Upper lobe of left lung (tissue), 6 donors: Measurements from ENCODE around the gene ZNF207. TPM values are rescaled to one million over a fixed set of nuclear protein-coding genes. Genes with fewer than 3 reads are reported as not detected.
"Not testable (repeated sequence)": the region's sequence is repeated elsewhere in the genome, so short reads cannot be mapped to it uniquely, and the experiment has no call there.

Experiments
- ATAC-seq, 2 donors: fragments of 200-7000 bp; cut with Tn5 transposase; one replicate each; pipeline ENCODE4 v1.9.1; 2022; ENCODE audit warnings: mild to moderate bottlenecking in 2 of 2, moderate library complexity in 2 of 2; ENCODE audit not compliant: low FRiP score in 2 of 2
- DNase-seq, 2 donors: peaks; one replicate each; pipeline ENCODE4 v3.0.0-alpha.2; 2019 to 2020
- H3K27ac ChIP-seq, 4 donors: fragments of 200-600 bp; sonication (generic); one replicate each; pipeline ENCODE4 v1.5.1; 2016 to 2019
- H3K27me3 ChIP-seq, 4 donors: fragments of 200-600 bp; sonication (generic); one replicate each; pipeline ENCODE4 v1.5.1; 2017 to 2019
- H3K36me3 ChIP-seq, 4 donors: fragments of 200-600 bp; sonication (generic); one replicate each; pipeline ENCODE4 v1.5.1; 2016 to 2019
- H3K4me1 ChIP-seq, 4 donors: fragments of 200-600 bp; sonication (generic); one replicate each; pipeline ENCODE4 v1.5.1; 2018 to 2019
- H3K4me3 ChIP-seq, 4 donors: fragments of 200-600 bp; sonication (generic); one replicate each; pipeline ENCODE4 v1.5.1; 2017 to 2019; ENCODE audit warnings: mild to moderate bottlenecking in 2 of 4, moderate library complexity in 1 of 4
- H3K9me3 ChIP-seq, 4 donors: fragments of 200-600 bp; sonication (generic); one replicate each; pipeline ENCODE4 v1.5.1; 2018 to 2019
- EP300 ChIP-seq, 4 donors: sonication (generic); formaldehyde crosslinking; IDR thresholded peaks; one replicate each; pipeline ENCODE4 v1.5.1; 2017; ENCODE audit warnings: antibody characterized with exemption in 4 of 4, control low read depth in 2 of 4
- POLR2A ChIP-seq, 4 donors: fragments of 450-650 bp; IDR thresholded peaks; one replicate each; pipeline ENCODE4 v1.5.1; 2016 to 2017; ENCODE audit warnings: antibody characterized with exemption in 4 of 4, mild to moderate bottlenecking in 2 of 4
- POLR2AphosphoS5 ChIP-seq, 2 donors: sonication (generic); formaldehyde crosslinking; IDR thresholded peaks; one replicate each; pipeline ENCODE4 v1.5.1; 2017; ENCODE audit warnings: antibody characterized with exemption in 2 of 2
- WGBS, 2 donors: methylation state at CpG; one replicate each; pipeline ENCODE4 v1.1.5; 2017 to 2018; 5-methylcytosine and 5-hydroxymethylcytosine counted together
- total RNA-seq, 6 donors: library from RNA; depleted of rRNA in 4 of 6; stranded (reverse); fragments of >200 nt in 4 of 6; gene quantifications; one replicate each; pipeline versions ENCODE4 v1.1.0 to v1.2.1, GENCODE V29; 2016 to 2021
- TF ChIP-seq, protein P1 (sequence below), 6 experiments: fragments of 450-650 bp in 4 of 6; fragments of 200-600 bp in 2 of 6; sonication (generic) in 2 of 6; IDR thresholded peaks; one replicate each; pipeline ENCODE4 v1.5.1; 2016 to 2019; ENCODE audit warnings: antibody characterized with exemption in 6 of 6
- donor health status: DM: no; HTN: no; CAD: no; lungs with moderate emphysema.
- donor health status: DM: no; HTN: yes; CAD: no; lungs with severe emphysema.

The ZNF207 gene
- total RNA-seq, 6 donors from 2014 or later = 102 to 159 (median 129) TPM

DNA sequence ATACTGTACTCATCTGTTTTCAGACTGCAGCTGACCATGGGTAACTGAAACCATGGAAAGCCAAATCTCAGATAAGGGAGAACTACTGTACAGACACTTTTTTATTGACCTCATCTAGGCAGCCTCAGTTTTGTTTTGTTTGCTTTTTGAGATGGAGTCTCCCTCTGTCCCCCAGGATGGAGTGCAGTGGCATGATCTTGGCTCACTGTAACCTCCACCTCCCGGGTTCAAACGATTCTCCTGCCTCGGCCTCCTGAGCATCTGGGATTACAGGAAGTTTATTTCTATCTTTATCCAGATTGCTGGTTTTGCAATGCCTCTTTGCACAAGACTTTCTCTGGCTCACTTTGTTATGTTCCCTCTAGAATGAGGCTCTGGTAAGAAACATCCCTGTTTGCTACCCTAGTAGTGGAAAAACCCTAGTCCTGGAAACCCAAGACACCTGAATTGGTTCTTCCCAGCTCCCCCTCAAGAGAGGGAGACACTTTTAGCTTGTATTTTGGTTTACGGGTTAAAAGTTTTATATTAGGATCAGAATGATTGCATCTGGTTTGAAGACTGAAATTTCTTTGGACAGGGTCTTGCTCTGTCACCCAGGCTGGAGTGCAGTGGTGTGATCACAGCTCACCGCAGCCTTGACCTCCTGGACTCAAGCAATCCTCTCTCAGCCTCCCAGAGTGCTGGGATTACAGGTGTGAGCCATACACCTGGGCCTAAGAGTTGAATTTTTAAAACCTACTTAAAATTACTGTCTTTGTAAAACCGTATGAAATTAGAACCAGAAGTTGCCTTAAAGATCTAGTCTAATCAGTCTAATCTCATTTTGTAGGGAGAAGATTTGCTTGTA is 38.9 kb downstream of the ZNF207 start:
- peaks cover 0 to 9% (median 0%) of the 10 kb centered on the region in 4 donors for H3K36me3 ChIP-seq
- ATAC-seq (no peak), DNase-seq (no peak)
- TF ChIP-seq, protein P1, sequence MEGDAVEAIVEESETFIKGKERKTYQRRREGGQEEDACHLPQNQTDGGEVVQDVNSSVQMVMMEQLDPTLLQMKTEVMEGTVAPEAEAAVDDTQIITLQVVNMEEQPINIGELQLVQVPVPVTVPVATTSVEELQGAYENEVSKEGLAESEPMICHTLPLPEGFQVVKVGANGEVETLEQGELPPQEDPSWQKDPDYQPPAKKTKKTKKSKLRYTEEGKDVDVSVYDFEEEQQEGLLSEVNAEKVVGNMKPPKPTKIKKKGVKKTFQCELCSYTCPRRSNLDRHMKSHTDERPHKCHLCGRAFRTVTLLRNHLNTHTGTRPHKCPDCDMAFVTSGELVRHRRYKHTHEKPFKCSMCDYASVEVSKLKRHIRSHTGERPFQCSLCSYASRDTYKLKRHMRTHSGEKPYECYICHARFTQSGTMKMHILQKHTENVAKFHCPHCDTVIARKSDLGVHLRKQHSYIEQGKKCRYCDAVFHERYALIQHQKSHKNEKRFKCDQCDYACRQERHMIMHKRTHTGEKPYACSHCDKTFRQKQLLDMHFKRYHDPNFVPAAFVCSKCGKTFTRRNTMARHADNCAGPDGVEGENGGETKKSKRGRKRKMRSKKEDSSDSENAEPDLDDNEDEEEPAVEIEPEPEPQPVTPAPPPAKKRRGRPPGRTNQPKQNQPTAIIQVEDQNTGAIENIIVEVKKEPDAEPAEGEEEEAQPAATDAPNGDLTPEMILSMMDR (IDR thresholded peaks at IDR 0.05) = no peak
- TF ChIP-seq POLR2AphosphoS5 (IDR thresholded peaks at IDR 0.05) (no peak), EP300 (IDR thresholded peaks at IDR 0.05) (no peak), POLR2A (IDR thresholded peaks at IDR 0.05) (no peak)
- no peak overlapping the region for H3K4me3 ChIP-seq
- H3K27ac ChIP-seq = no peak overlapping the region
- no peaks in the 10 kb centered on the region for H3K9me3 ChIP-seq
- H3K4me1 ChIP-seq = no peaks in the 10 kb centered on the region
- 82 to 94% methylated on average over 6 of the region's 6 CpGs for WGBS, 2 donors
- H3K27me3 ChIP-seq = no peaks in the 10 kb centered on the region

- H3K4me3 ChIP-seq = no peak overlapping the region
- H3K27me3 ChIP-seq = no peaks in the 10 kb centered on the region
- WGBS, 2 donors = 88 to 94% methylated on average over 5 of the region's 5 CpGs
- ATAC-seq = no peak
- no peaks in the 10 kb centered on the region for H3K9me3 ChIP-seq
- DNase-seq = peak in 1 of 2 donors; percentile 33
- TF ChIP-seq, protein P1 (IDR thresholded peaks at IDR 0.05) = no peak
- TF ChIP-seq POLR2AphosphoS5 (IDR thresholded peaks at IDR 0.05) (no peak), EP300 (IDR thresholded peaks at IDR 0.05) (no peak), POLR2A (IDR thresholded peaks at IDR 0.05) (no peak)
- H3K36me3 ChIP-seq = no peaks in the 10 kb centered on the region
- no peaks in the 10 kb centered on the region for H3K4me1 ChIP-seq
- no peak overlapping the region for H3K27ac ChIP-seq
Measured at GRCh38 chr17:32393904-32394303, 43.9 kb downstream of the ZNF207 start.

GRCh38 chr17:32396343-32396742 is 46.4 kb downstream of the ZNF207 start:
- Histone ChIP-seq H3K27me3 (no peaks in the 10 kb centered on the region), H3K4me3 (no peak overlapping the region), H3K36me3 (no peaks in the 10 kb centered on the region), H3K9me3 (no peaks in the 10 kb centered on the region), H3K4me1 (no peaks in the 10 kb centered on the region), H3K27ac (no peak overlapping the region)
- WGBS, 2 donors = 92 to 98% methylated on average over 5 of the region's 5 CpGs
- TF ChIP-seq POLR2A (IDR thresholded peaks at IDR 0.05) (no peak), EP300 (IDR thresholded peaks at IDR 0.05) (no peak), POLR2AphosphoS5 (IDR thresholded peaks at IDR 0.05) (no peak)
- TF ChIP-seq, protein P1 (IDR thresholded peaks at IDR 0.05) = no peak
- DNase-seq = no peak
- no peak for ATAC-seq

DNA sequence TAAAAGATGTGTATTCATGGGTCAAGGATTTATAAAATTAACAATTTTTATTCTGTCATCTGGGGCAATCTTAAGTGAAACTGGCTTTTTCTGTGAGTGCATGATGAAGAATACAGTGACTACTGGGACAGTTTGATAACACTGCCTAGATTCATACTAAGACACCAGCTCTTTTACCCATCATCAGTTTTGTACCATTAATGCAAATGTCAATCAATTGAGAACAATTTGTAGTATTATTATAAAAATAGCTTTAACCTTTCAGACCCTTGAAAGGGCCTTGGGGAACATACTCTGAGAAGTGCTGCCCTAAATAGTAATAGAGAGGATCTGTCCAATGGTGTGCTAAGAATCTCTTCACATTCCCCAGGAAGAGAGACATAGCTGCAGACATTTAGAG is 49.0 kb downstream of the ZNF207 start:
- H3K27ac ChIP-seq = no peak overlapping the region

GRCh38 chr17:32410085-32410484 is 60.1 kb downstream of the ZNF207 start:
- not testable (repeated sequence) for H3K4me1 ChIP-seq, DNase-seq, H3K27ac ChIP-seq, H3K9me3 ChIP-seq, H3K27me3 ChIP-seq, ATAC-seq, H3K36me3 ChIP-seq, H3K4me3 ChIP-seq
- 97 to 100% methylated on average over 3 of the region's 3 CpGs for WGBS, 2 donors

More for the DNA sequence above, 49.0 kb downstream of the ZNF207 start:
- DNase-seq (no peak), ATAC-seq (no peak)
- H3K4me1 ChIP-seq = no peaks in the 10 kb centered on the region
- no peaks in the 10 kb centered on the region for H3K9me3 ChIP-seq
- H3K4me3 ChIP-seq = no peak overlapping the region
- H3K27me3 ChIP-seq = no peaks in the 10 kb centered on the region
- TF ChIP-seq POLR2AphosphoS5 (IDR thresholded peaks at IDR 0.05) = no peak
- TF ChIP-seq EP300 (IDR thresholded peaks at IDR 0.05) = no peak
- no peak for TF ChIP-seq POLR2A (IDR thresholded peaks at IDR 0.05)
- TF ChIP-seq, protein P1 (IDR thresholded peaks at IDR 0.05) = no peak
- H3K36me3 ChIP-seq = no peaks in the 10 kb centered on the region
